CD4-positive, CD25-positive, alpha-beta regulatory T cell (primary cell): ENCODE data around the gene KMT2E. TPM values are rescaled to one million over a fixed set of nuclear protein-coding genes. Genes with fewer than 3 reads are reported as not detected.
A peak's percentile ranks its signal among the peaks of the same experiment; 100 is the strongest.
"Not testable (repeated sequence)": the region's sequence is repeated elsewhere in the genome, so short reads cannot be mapped to it uniquely, and the experiment has no call there.

ENCODE experiments used
- ATAC-seq, 2 donors: fragments of 150-1000 bp; cut with Tn5 transposase; one replicate each; pipeline ENCODE4 v1.10.0; 2021; ENCODE audit warnings: low read depth in 2 of 2, moderate number of reproducible peaks in 2 of 2, moderate library complexity in 1 of 2
- DNase-seq, 3 donors: peaks; one replicate each; pipeline versions ENCODE4 v3.0.0 to v3.0.0-alpha.2; 2012 to 2022; ENCODE audit warnings: mixed read lengths in 1 of 3
- H3K27ac ChIP-seq: one replicate; pipeline ENCODE4 v1.7.0; 2013; ENCODE audit warnings: mild to moderate bottlenecking, low read length; ENCODE audit not compliant: insufficient read depth, poor library complexity, severe bottlenecking
- H3K27me3 ChIP-seq: one replicate; pipeline ENCODE4 v1.7.0; 2013; ENCODE audit warnings: low read length; ENCODE audit not compliant: control insufficient read depth, insufficient read depth
- H3K36me3 ChIP-seq: one replicate; pipeline ENCODE4 v1.7.0; 2013; ENCODE audit warnings: mild to moderate bottlenecking, low read length, moderate library complexity; ENCODE audit not compliant: control insufficient read depth, insufficient read depth
- H3K4me1 ChIP-seq: 2 replicates; pipeline ENCODE4 v1.7.0; 2013; ENCODE audit warnings: mild to moderate bottlenecking, low read length; ENCODE audit not compliant: insufficient read depth, control insufficient read depth, poor library complexity, severe bottlenecking
- H3K4me3 ChIP-seq: one replicate; pipeline ENCODE4 v1.7.0; 2013; ENCODE audit warnings: low read depth, mild to moderate bottlenecking, low read length, moderate library complexity
- H3K9me3 ChIP-seq, 2 experiments: 1 replicate in 1 of 2; 2 replicates in 1 of 2; pipeline ENCODE4 v1.7.0; 2013; ENCODE audit warnings: low read length in 2 of 2, mild to moderate bottlenecking in 1 of 2, moderate library complexity in 1 of 2; ENCODE audit not compliant: control insufficient read depth in 2 of 2
- H3K27ac Mint-ChIP-seq, 3 donors: one replicate each; pipeline ENCODE4 v1.8.0; 2020 to 2022; ENCODE audit warnings: mild to moderate bottlenecking in 3 of 3, mixed read lengths in 3 of 3, moderate library complexity in 2 of 3
- H3K27me3 Mint-ChIP-seq: one replicate; pipeline ENCODE4 v1.8.0; 2022; ENCODE audit warnings: mild to moderate bottlenecking, mixed read lengths
- H3K36me3 Mint-ChIP-seq: one replicate; pipeline ENCODE4 v1.8.0; 2020; ENCODE audit warnings: mixed read lengths
- H3K4me1 Mint-ChIP-seq, 4 donors: one replicate each; pipeline ENCODE4 v1.8.0; 2020 to 2022; ENCODE audit warnings: mixed read lengths in 4 of 4, mild to moderate bottlenecking in 1 of 4
- H3K4me3 Mint-ChIP-seq, 4 donors: one replicate each; pipeline ENCODE4 v1.8.0; 2020 to 2022; ENCODE audit warnings: mild to moderate bottlenecking in 4 of 4, mixed read lengths in 4 of 4, moderate library complexity in 3 of 4
- H3K9me3 Mint-ChIP-seq, 7 donors: one replicate each; pipeline ENCODE4 v1.8.0; 2020 to 2022; ENCODE audit warnings: mixed read lengths in 7 of 7, mild to moderate bottlenecking in 3 of 7, moderate library complexity in 2 of 7
- polyA plus RNA-seq, 4 donors: library from polyadenylated mRNA; unstranded; fragments of 300-500 nt; fragmentation: Illumina TruSeq; gene quantifications; one replicate each; pipeline ENCODE4 v1.2.3, GENCODE V29; 2021
- total RNA-seq: library from RNA; stranded (reverse); gene quantifications from one replicate; pipeline ENCODE4 v1.2.3, GENCODE V29; 2022

KMT2E gene
- total and polyA plus RNA-seq, 5 donors from 2014 or later, result 146 to 360 (median 186) TPM

DNA sequence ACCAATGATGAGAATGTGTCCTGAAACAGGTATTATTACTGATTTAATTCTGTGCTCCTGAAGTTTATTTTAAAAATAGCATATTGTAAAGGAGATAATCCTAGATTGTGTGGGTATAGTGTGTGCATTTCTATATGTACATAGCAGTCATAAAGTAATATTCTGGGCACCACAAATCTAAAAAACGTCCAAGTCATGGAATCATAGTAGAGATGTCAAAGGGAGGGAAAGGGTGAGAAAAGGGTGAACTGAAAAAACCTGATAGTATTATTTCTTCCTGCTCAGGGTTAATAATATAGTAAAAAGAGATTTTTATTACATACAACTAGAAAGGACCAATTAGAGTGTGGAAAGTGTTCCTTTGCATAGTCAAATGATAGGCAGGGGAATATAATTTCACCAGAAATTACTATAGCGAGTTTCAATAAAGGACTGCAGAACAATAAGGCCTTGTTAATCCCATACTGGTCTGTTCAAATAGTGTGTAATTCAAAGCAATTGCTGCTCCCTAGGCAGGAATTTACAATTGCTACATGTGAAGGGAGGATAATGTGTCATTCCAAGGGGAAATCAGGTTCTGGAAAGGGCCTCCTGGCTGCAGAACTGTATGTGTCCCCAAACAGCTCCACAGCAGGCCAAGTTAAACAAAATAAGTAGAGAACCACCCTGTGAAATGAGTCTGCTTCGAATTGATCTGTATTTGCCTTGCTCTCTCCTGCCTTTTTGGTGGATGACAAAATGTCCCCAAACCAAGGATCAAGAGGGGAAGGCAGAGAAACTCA is 42.5 kb upstream of the KMT2E start:
- Mint-ChIP-seq H3K36me3 (peaks cover 8% of the 10 kb centered on the region), H3K9me3 (no peaks in the 10 kb centered on the region), H3K27me3 (no peaks in the 10 kb centered on the region), H3K4me1 (peaks cover 0 to 6% (median 3%) of the 10 kb centered on the region in 4 donors), H3K27ac (no peak overlapping the region), H3K4me3 (no peak overlapping the region)
- Histone ChIP-seq H3K27me3 (no peaks in the 10 kb centered on the region), H3K4me3 (no peak overlapping the region), H3K36me3 (no peaks in the 10 kb centered on the region), H3K27ac (no peak overlapping the region), H3K4me1 (no peaks in the 10 kb centered on the region), H3K9me3 (no peaks in the 10 kb centered on the region)
- DNase-seq (no peak), ATAC-seq (no peak)

DNA sequence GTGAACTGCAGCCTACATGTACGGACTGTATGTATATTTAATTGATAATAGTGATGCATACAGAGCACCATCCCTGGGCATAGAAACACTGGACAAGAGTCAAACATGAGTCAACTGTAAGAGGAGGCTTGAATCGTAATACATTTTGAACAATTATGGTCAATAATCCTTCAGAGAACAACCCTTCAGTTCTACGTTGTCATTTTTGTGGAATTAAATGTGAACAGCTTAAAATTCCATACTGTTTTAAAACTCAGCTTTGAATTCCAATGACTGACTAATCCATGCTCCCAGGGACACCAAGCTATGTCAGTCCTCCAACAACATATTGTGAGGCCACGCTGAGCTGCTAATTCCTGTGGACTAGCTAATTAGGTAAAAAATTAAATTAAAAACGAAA is 41.5 kb upstream of the KMT2E start:
- peaks cover 0 to 6% (median 1%) of the 10 kb centered on the region in 4 donors for H3K4me1 Mint-ChIP-seq
- H3K27me3 ChIP-seq, result no peaks in the 10 kb centered on the region
- no peak for DNase-seq
- H3K4me3 Mint-ChIP-seq, result no peak overlapping the region
- H3K36me3 ChIP-seq, result no peaks in the 10 kb centered on the region
- H3K4me1 ChIP-seq, result no peaks in the 10 kb centered on the region
- no peaks in the 10 kb centered on the region for H3K27me3 Mint-ChIP-seq
- H3K27ac ChIP-seq, result no peak overlapping the region
- no peaks in the 10 kb centered on the region for H3K9me3 ChIP-seq
- H3K36me3 Mint-ChIP-seq, result peaks cover 3% of the 10 kb centered on the region
- no peak overlapping the region for H3K27ac Mint-ChIP-seq
- no peaks in the 10 kb centered on the region for H3K9me3 Mint-ChIP-seq
- H3K4me3 ChIP-seq, result no peak overlapping the region
- ATAC-seq, result no peak

- no peak overlapping the region for H3K27ac ChIP-seq
- no peak for DNase-seq
- H3K9me3 ChIP-seq, result no peaks in the 10 kb centered on the region
- no peaks in the 10 kb centered on the region for H3K9me3 Mint-ChIP-seq
- peaks cover 0 to 6% (median 1%) of the 10 kb centered on the region in 4 donors for H3K4me1 Mint-ChIP-seq
- no peak overlapping the region for H3K27ac Mint-ChIP-seq
- no peak for ATAC-seq
- H3K4me3 ChIP-seq, result no peak overlapping the region
- no peak overlapping the region for H3K4me3 Mint-ChIP-seq
- H3K4me1 ChIP-seq, result no peaks in the 10 kb centered on the region
- no peaks in the 10 kb centered on the region for H3K27me3 Mint-ChIP-seq
- no peaks in the 10 kb centered on the region for H3K36me3 ChIP-seq
- H3K36me3 Mint-ChIP-seq, result peaks cover 3% of the 10 kb centered on the region
- no peaks in the 10 kb centered on the region for H3K27me3 ChIP-seq
Observed at GRCh38 chr7:104973227-104973626, 40.8 kb upstream of the KMT2E start.

- Mint-ChIP-seq H3K4me1 (peaks cover 0 to 6% (median 1%) of the 10 kb centered on the region in 4 donors), H3K27me3 (no peaks in the 10 kb centered on the region), H3K36me3 (peaks cover 3% of the 10 kb centered on the region), H3K9me3 (no peaks in the 10 kb centered on the region), H3K27ac (peak overlapping the region in 1 of 3 donors; percentile 31), H3K4me3 (no peak overlapping the region)
- DNase-seq (no peak), ATAC-seq (no peak)
- Histone ChIP-seq H3K9me3 (no peaks in the 10 kb centered on the region), H3K27ac (no peak overlapping the region), H3K27me3 (no peaks in the 10 kb centered on the region), H3K4me1 (no peaks in the 10 kb centered on the region), H3K4me3 (no peak overlapping the region), H3K36me3 (no peaks in the 10 kb centered on the region)
Observed at GRCh38 chr7:104973909-104974415, 40.0 kb upstream of the KMT2E start.

- H3K27ac ChIP-seq, H3K9me3 Mint-ChIP-seq: not testable (repeated sequence)
- H3K27ac Mint-ChIP-seq, result peak overlapping the region in 1 of 3 donors; percentile 71
Observed at GRCh38 chr7:104975553-104975952, 38.5 kb upstream of the KMT2E start.

DNA sequence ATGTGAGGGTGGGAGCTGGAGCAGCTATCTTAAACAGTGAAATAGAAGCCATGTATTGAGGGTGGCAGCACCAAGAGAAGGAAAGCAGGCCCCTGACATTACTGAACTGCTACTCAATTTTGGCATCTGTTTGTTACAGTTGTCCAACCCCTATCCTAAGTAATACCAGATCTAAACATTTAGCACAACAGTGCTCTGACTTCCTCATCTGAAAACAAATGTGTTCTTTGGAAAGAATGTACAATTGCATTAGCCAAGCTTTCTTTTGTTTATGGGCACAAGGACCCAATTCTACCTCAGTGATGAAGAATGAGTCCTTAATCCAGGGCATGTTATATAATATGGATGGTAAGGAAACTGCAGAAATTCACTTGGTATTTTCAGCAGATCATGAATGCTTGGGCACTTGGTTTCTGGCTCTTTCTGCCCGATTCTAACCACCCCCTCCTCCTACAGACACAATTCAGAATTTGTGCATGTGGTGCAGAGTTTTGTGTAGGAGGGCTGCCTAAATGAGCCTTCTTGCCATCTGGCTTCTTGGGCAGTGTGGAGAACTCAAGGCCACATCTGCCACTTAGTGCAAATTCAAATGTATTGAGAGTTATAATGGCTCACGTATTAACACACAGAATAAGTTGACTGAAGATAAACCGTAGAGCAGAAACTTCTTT is 36.9 kb upstream of the KMT2E start:
- H3K36me3 ChIP-seq, result no peaks in the 10 kb centered on the region
- DNase-seq, result no peak
- H3K4me3 ChIP-seq, result no peak overlapping the region
- no peak for ATAC-seq
- Mint-ChIP-seq H3K9me3 (no peaks in the 10 kb centered on the region), H3K4me3 (no peak overlapping the region), H3K36me3 (peaks cover 3% of the 10 kb centered on the region), H3K27ac (peak overlapping the region; percentile 14 to 71 (median 59)), H3K4me1 (peaks cover 5 to 13% (median 10%) of the 10 kb centered on the region in 4 donors), H3K27me3 (no peaks in the 10 kb centered on the region)
- H3K27ac ChIP-seq, result no peak overlapping the region
- H3K27me3 ChIP-seq, result no peaks in the 10 kb centered on the region
- no peaks in the 10 kb centered on the region for H3K9me3 ChIP-seq
- H3K4me1 ChIP-seq, result peaks cover under 1% of the 10 kb centered on the region

More at GRCh38 chr7:104975553-104975952, 38.5 kb upstream of the KMT2E start:
- not testable (repeated sequence) for H3K9me3 ChIP-seq, H3K4me3 Mint-ChIP-seq, DNase-seq, H3K4me1 Mint-ChIP-seq, H3K4me1 ChIP-seq, H3K27me3 ChIP-seq, H3K36me3 Mint-ChIP-seq, H3K27me3 Mint-ChIP-seq, H3K36me3 ChIP-seq, H3K4me3 ChIP-seq, ATAC-seq

DNA sequence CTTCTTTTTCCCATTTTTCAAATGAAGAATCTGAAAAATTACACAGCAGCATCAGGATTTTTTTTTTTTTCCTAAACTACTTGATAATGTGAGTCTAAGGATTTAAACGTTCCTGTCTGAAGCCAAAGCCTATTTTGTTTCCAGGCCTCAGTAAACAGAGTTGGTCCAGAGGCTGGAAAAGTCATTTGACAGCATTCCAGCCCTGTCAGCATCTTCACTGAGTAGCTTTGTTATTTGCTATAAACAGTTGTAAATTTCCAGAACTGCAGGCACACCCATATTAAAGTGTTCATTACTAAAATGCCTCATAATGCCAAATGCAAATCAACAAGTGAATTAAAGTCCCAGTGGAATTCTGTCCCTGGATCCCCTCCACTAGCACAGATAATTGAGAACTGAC is 35.5 kb upstream of the KMT2E start:
- Histone ChIP-seq H3K4me1 (peaks cover 14% of the 10 kb centered on the region), H3K27ac (no peak overlapping the region), H3K27me3 (no peaks in the 10 kb centered on the region), H3K9me3 (no peaks in the 10 kb centered on the region), H3K4me3 (no peak overlapping the region), H3K36me3 (no peaks in the 10 kb centered on the region)
- Mint-ChIP-seq H3K36me3 (peaks cover 2% of the 10 kb centered on the region), H3K4me1 (peaks cover 9 to 25% (median 18%) of the 10 kb centered on the region in 4 donors), H3K9me3 (no peaks in the 10 kb centered on the region), H3K27ac (peak overlapping the region in 1 of 3 donors; percentile 65), H3K4me3 (no peak overlapping the region), H3K27me3 (no peaks in the 10 kb centered on the region)
- ATAC-seq, result no peak
- DNase-seq, result no peak
